Measurements from ENCODE around the gene ELOB. TPM values are rescaled to one million over a fixed set of nuclear protein-coding genes. Genes with fewer than 3 reads are reported as not detected.

Gene ELOB
- polyA plus RNA-seq, 1 of the 3 experiments (the other 2 are of a cell fraction) = 329 TPM

- H3K4me3 ChIP-seq (ENCODE audit: low read depth in 2 of 2, low read length in 1 of 2) = no peak overlapping the region
- WGBS (ENCODE audit: low lambda C conversion rate) = 57% methylated on average over 12 of the region's 14 CpGs
- CTCF ChIA-PET = interaction anchor here (1.2 to 2.7 kb wide), 3 partner anchors 10 to 47 kb away, joined by 3 to 13 read pairs (median 10); no protein-coding TSS in a partner anchor
- H3K27me3 ChIP-seq (ENCODE audit: insufficient read depth) = no peaks in the 10 kb centered on the region
- H3K4me2 ChIP-seq = no peak overlapping the region
- H3K9ac ChIP-seq = no peak overlapping the region
- H3K36me3 ChIP-seq (replicated peaks in 1 of 2; ENCODE audit: control insufficient read depth in 1 of 2, insufficient read depth in 2 of 2, low read length in 1 of 2) = no peaks in the 10 kb centered on the region
- no peaks in the 10 kb centered on the region for H4K20me1 ChIP-seq (ENCODE audit: insufficient read depth)
- peak overlapping the region in 1 of 2 experiments; percentile 74; a peak in 2 of 4 replicates for H3K27ac ChIP-seq (ENCODE audit: low read depth in 2 of 2, low read length in 1 of 2)
- peak; percentile 62 for DNase-seq
- POLR2A ChIA-PET = interaction anchor here (1.5 kb wide), 1 partner anchor 43 kb away, joined by 6 read pairs; the partner anchor contains the start of gene ELOB
- H3K79me2 ChIP-seq (ENCODE audit: insufficient read depth) = no peaks in the 10 kb centered on the region
- no peak overlapping the region for H2AFZ ChIP-seq (ENCODE audit: low read depth)
- H3K9me3 ChIP-seq = no peaks in the 10 kb centered on the region
- H3K9me2 ChIP-seq = no peaks in the 10 kb centered on the region
- TF ChIP-seq GABPA (IDR thresholded peaks at IDR 0.05; ENCODE audit: low read depth) (no peak), TEAD4 (IDR thresholded peaks at IDR 0.05; ENCODE audit: borderline replicate concordance, insufficient read depth) (no peak), RCOR1 (IDR thresholded peaks at IDR 0.05; ENCODE audit: low read length) (0 out of 2 replicates have a peak, but pooled peaks have one; percentile 13)
- H3F3A ChIP-seq (replicated peaks; ENCODE audit: insufficient read depth) = no peaks in the 10 kb centered on the region
- peaks cover 0 to 24% of the 10 kb centered on the region in 2 experiments; a peak in 1 of 4 replicates for H3K4me1 ChIP-seq (ENCODE audit: control insufficient read depth in 1 of 2, insufficient read depth in 2 of 2, low read depth in 1 of 2, low read length in 1 of 2)
Observed at GRCh38 chr16:2820836-2821486, 43.9 kb upstream of the ELOB start.

DNA sequence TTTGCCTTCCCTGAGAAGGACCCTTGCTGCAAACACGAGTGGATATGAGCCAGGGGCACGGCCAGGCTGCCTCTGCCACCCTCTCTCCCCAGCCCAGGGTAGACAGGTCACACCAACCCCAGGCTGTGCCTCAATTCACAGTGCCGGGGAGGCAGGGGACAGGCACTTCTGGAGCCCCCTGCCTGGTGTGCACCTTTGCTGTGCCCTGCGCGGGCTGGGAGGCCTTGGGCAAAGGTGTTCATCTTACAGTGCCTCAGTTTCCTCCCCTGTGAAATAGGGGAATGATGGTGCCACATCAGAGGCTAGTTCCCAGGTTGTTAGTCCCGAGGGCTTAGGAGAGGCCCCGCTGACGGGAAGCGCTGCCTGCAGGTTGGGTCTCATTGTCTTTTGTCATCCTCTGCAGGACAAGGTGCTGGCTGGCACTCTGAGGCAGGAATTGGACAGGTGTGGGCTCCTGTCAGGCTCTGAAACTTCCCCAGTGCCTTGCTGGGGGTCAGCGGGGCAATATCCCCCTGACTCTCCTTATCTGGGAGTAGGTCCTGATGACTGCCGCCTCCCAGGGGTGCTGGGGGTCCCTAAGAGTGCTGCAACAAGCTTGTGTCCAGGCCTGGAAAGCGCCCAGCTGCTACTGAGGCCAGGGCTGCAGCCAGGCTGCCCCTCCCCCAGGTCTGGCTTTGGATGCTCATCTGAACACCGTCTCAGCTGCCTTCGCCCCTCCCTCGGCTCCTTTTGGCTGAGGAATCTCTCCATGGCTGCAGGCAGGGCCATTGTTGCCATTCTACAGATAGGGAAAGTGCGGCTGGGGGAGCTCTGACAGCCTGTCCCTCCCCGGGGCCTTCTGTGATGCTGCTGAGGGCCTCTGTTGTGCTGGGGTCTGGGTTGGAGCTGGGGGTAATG, 43.1 kb upstream of the ELOB start:
- DNase-seq = no peak
- WGBS (ENCODE audit: low lambda C conversion rate) = 62% methylated on average over 11 of the region's 17 CpGs
- no peaks in the 10 kb centered on the region for H3K9me2 ChIP-seq
- no peak overlapping the region for H2AFZ ChIP-seq (ENCODE audit: low read depth)
- H3K27me3 ChIP-seq (ENCODE audit: insufficient read depth) = no peaks in the 10 kb centered on the region
- TF ChIP-seq, protein P1, sequence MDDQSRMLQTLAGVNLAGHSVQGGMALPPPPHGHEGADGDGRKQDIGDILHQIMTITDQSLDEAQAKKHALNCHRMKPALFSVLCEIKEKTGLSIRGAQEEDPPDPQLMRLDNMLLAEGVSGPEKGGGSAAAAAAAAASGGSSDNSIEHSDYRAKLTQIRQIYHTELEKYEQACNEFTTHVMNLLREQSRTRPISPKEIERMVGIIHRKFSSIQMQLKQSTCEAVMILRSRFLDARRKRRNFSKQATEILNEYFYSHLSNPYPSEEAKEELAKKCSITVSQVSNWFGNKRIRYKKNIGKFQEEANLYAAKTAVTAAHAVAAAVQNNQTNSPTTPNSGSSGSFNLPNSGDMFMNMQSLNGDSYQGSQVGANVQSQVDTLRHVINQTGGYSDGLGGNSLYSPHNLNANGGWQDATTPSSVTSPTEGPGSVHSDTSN (IDR thresholded peaks at IDR 0.05) = no peak
- TF ChIP-seq POLR2AphosphoS5 (IDR thresholded peaks at IDR 0.05; ENCODE audit: low read depth, low read length) (no peak), GATA2 (CRISPR knock-in tag; IDR thresholded peaks at IDR 0.05) (no peak), ELF1 (IDR thresholded peaks at IDR 0.05) (no peak), GABPA (IDR thresholded peaks at IDR 0.05; ENCODE audit: low read depth) (no peak), FOSL2 (IDR thresholded peaks at IDR 0.05; ENCODE audit: borderline replicate concordance, low read depth) (no peak), RXRA (IDR thresholded peaks at IDR 0.05; ENCODE audit: borderline replicate concordance, low read depth) (no peak), SIN3A (IDR thresholded peaks at IDR 0.05; ENCODE audit: borderline replicate concordance, low read depth, low read length) (no peak)
- TF ChIP-seq, protein P2, sequence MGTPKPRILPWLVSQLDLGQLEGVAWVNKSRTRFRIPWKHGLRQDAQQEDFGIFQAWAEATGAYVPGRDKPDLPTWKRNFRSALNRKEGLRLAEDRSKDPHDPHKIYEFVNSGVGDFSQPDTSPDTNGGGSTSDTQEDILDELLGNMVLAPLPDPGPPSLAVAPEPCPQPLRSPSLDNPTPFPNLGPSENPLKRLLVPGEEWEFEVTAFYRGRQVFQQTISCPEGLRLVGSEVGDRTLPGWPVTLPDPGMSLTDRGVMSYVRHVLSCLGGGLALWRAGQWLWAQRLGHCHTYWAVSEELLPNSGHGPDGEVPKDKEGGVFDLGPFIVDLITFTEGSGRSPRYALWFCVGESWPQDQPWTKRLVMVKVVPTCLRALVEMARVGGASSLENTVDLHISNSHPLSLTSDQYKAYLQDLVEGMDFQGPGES (IDR thresholded peaks at IDR 0.05; ENCODE audit: low read depth, low read length) = no peak
- H3K9ac ChIP-seq = no peak overlapping the region
- no peaks in the 10 kb centered on the region for H3F3A ChIP-seq (replicated peaks; ENCODE audit: insufficient read depth)
- peak overlapping the region in 1 of 2 experiments; percentile 14; a peak in 1 of 4 replicates for H3K27ac ChIP-seq (ENCODE audit: low read depth in 2 of 2, low read length in 1 of 2)
- H3K79me2 ChIP-seq (ENCODE audit: insufficient read depth) = no peaks in the 10 kb centered on the region
- peaks cover 0 to 24% of the 10 kb centered on the region in 2 experiments; a peak in 1 of 4 replicates for H3K4me1 ChIP-seq (ENCODE audit: control insufficient read depth in 1 of 2, insufficient read depth in 2 of 2, low read depth in 1 of 2, low read length in 1 of 2)
- H3K36me3 ChIP-seq (replicated peaks in 1 of 2; ENCODE audit: control insufficient read depth in 1 of 2, insufficient read depth in 2 of 2, low read length in 1 of 2) = no peaks in the 10 kb centered on the region
- no peak overlapping the region for H3K4me2 ChIP-seq
- ChIA-PET CTCF (no interaction called here), POLR2A (interaction anchor here (1.5 kb wide), 1 partner anchor 43 kb away, joined by 6 read pairs; the partner anchor contains the start of gene ELOB)
- no peak overlapping the region for H3K4me3 ChIP-seq (ENCODE audit: low read depth in 2 of 2, low read length in 1 of 2)
- H3K9me3 ChIP-seq = no peaks in the 10 kb centered on the region
- H4K20me1 ChIP-seq (ENCODE audit: insufficient read depth) = no peaks in the 10 kb centered on the region

Data from SK-N-SH (cell line).